ENCODE measurements around the gene HHATL.

HHATL gene

DNA sequence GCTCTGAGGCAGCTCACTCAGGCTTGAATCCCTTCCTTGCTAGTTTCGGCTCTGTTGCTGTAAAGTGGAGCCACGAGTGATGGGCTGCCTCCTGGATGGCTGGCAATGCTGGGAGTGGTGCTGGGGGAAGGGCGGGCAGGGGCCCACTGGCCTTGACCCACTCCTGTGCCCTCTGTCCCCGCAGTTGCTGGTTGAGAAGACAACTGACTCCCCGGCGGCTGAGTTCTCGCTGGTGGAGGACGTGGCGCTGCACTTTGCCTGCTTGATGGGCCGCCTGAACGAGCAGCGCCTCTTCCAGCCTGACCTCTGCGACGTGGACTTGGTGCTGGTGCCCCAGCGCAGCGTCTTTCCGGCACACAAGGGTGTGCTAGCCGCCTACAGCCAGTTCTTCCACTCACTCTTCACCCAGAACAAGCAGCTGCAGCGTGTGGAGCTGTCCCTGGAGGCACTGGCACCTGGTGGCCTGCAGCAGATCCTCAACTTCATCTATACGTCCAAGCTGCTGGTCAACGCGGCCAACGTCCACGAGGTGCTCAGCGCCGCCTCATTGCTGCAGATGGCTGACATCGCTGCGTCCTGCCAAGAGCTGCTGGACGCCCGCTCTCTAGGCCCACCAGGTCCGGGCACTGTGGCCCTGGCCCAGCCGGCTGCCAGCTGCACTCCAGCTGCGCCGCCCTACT lies 44.4 kb downstream of the HHATL start:
- Histone ChIP-seq H3K4me1 (ENCODE audit: control insufficient read depth, insufficient read depth, low read length) (peaks cover 24% of the 10 kb centered on the region), H3K36me3 (ENCODE audit: control insufficient read depth, insufficient read depth, low read length) (peaks cover 5% of the 10 kb centered on the region), H3K4me3 (ENCODE audit: low read length) (no peak overlapping the region), H3K9ac (ENCODE audit: low read length) (no peak overlapping the region), H3K27me3 (ENCODE audit: control insufficient read depth, insufficient read depth, low read length) (no peaks in the 10 kb centered on the region), H3K27ac (ENCODE audit: low read depth, low read length) (no peak overlapping the region)

DNA sequence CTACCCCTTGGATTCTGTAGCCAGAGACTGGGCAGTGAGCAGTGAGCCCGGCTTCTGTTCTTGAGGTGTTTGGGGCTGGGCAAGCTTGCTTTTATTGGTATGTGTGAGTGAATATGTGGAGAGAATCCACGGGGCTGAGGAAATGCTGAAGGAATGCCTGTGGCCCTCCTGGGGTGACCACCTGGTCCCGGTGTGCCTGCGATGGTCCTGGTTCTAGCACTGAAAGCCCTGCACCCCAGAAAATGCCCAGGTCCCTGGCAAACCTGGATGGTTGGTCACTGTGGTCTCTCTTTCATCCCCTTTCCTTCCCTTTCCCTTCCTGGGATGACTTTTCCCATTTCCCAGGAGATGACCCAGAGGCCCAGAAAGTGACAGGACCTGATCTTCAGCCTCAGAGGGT lies 44.9 kb downstream of the HHATL start:
- no peak overlapping the region for H3K9ac ChIP-seq (ENCODE audit: low read length)
- H3K27ac ChIP-seq (ENCODE audit: low read depth, low read length), result no peak overlapping the region
- H3K4me3 ChIP-seq (ENCODE audit: low read length), result no peak overlapping the region
- peaks cover 30% of the 10 kb centered on the region for H3K4me1 ChIP-seq (ENCODE audit: control insufficient read depth, insufficient read depth, low read length)
- peaks cover 5% of the 10 kb centered on the region for H3K36me3 ChIP-seq (ENCODE audit: control insufficient read depth, insufficient read depth, low read length)
- H3K27me3 ChIP-seq (ENCODE audit: control insufficient read depth, insufficient read depth, low read length), result no peaks in the 10 kb centered on the region

DNA sequence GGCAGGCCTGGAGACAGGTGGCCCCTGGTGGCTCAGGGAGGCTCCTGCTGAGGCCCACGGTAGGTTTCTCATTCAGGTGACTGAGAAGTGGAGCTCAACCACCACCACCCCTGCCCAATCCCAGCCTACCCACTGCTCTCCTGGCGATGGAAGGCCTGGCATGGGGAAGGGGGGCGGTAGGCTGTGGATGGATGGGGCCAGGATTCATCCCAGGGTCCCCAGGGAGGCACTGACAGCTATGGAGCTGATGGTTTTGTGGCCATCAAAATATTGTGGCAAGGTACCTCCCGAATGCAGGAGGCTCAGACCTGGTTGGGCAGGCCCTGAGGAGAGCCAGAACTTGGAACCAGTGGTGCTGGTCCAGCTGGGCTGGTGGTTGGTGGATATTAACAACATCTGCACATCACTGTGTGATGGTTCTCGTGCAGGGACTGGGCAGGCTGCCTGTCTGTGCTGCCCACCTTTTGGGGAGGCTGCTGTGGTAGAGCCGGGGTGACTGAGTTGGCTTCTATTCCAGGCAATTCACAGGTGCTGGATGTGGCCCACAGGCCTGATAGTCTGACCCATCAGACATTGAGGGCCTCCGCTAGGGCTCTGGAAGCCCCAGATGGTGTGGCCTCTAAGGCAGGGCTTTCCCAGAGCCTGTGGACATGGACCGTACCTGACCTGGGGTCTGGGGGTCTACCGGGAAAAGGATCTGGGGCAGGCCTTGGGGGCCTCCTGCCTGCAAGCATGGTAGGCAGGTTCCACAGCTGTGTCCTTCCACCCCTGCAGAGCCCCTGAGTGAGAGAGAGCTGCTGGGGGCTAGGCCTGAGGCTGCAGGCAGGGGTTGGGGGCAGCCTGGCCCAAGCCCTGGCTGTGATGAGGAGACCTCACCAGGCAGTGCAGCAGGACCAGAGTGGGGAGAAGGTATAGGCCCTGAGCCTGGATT lies 45.7 kb downstream of the HHATL start:
- no peak overlapping the region for H3K9ac ChIP-seq (ENCODE audit: low read length)
- H3K4me3 ChIP-seq (ENCODE audit: low read length), result no peak overlapping the region
- no peaks in the 10 kb centered on the region for H3K27me3 ChIP-seq (ENCODE audit: control insufficient read depth, insufficient read depth, low read length)
- peaks cover 5% of the 10 kb centered on the region for H3K36me3 ChIP-seq (ENCODE audit: control insufficient read depth, insufficient read depth, low read length)
- peaks cover 37% of the 10 kb centered on the region for H3K4me1 ChIP-seq (ENCODE audit: control insufficient read depth, insufficient read depth, low read length)
- no peak overlapping the region for H3K27ac ChIP-seq (ENCODE audit: low read depth, low read length)

DNA sequence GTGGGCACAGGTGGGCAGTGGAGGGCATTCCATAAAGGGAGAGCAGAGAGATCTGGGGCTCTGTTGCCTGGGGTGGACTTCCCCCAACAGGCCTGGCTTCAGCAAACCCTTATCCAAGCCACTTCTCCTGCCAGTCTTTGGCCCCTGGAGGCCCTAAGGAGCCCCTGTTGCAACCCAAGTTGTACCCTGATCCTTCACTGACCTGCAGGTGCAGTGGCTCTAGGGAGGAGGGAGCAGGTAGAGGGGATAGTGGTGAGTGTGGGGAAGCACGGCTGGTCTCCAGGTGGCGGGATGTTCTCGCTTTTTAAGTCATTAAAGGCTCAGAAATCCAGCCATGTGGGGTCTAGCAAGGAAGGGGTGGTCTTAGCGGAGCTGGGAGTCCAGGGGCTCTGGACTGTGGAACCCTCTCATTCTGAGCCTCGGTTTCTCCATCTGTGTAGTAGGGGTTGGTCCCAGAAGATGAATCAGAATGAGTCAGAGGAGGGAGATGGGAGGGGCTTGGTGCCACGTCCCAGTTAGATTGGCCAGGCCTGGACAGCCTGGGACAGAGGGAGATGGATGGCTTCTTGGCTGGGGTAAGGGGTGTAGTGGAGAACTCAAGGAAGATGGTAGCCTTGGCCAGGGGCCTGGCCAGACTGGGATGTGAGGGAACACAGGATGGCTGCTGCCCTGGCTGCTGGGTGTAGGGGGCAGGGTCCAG lies 46.5 kb downstream of the HHATL start:
- no peak overlapping the region for H3K9ac ChIP-seq (ENCODE audit: low read length)
- H3K36me3 ChIP-seq (ENCODE audit: control insufficient read depth, insufficient read depth, low read length), result peaks cover 5% of the 10 kb centered on the region
- H3K27ac ChIP-seq (ENCODE audit: low read depth, low read length), result peak overlapping the region; percentile 75
- H3K4me3 ChIP-seq (ENCODE audit: low read length), result peak overlapping the region; percentile 29
- H3K4me1 ChIP-seq (ENCODE audit: control insufficient read depth, insufficient read depth, low read length), result peaks cover 45% of the 10 kb centered on the region
- H3K27me3 ChIP-seq (ENCODE audit: control insufficient read depth, insufficient read depth, low read length), result no peaks in the 10 kb centered on the region

DNA sequence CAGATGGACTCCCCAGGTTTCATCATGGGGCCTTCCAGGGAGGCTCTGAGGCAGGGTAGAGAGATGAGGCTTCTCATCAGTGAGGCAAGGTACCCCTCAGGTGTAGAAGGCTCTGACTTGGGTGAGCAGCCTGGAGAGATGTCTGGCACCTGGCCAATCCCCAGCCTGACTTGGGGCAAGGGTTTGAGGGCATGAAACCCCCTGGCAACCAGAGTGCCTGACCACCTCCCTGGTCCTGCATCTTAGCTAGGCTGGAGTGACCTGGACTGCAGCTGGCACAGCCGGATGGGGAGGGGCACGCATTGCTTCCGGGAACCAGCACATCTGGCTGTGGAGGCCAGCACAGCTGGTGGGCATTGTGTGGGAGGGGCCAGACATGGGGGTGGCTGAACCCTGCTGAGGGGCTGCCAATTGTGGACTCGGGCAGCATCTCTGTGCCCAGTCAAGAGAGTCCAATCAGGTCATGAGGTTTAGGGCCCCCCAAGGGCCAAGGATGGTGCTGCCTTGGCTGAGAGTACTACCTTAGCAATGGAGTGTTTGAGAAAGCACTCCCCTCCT lies 47.2 kb downstream of the HHATL start:
- peaks cover 49% of the 10 kb centered on the region for H3K4me1 ChIP-seq (ENCODE audit: control insufficient read depth, insufficient read depth, low read length)
- H3K4me3 ChIP-seq (ENCODE audit: low read length), result peak overlapping the region; percentile 79
- no peaks in the 10 kb centered on the region for H3K27me3 ChIP-seq (ENCODE audit: control insufficient read depth, insufficient read depth, low read length)
- H3K27ac ChIP-seq (ENCODE audit: low read depth, low read length), result peak overlapping the region; percentile 75
- H3K36me3 ChIP-seq (ENCODE audit: control insufficient read depth, insufficient read depth, low read length), result peaks cover 3% of the 10 kb centered on the region
- no peak overlapping the region for H3K9ac ChIP-seq (ENCODE audit: low read length)

DNA sequence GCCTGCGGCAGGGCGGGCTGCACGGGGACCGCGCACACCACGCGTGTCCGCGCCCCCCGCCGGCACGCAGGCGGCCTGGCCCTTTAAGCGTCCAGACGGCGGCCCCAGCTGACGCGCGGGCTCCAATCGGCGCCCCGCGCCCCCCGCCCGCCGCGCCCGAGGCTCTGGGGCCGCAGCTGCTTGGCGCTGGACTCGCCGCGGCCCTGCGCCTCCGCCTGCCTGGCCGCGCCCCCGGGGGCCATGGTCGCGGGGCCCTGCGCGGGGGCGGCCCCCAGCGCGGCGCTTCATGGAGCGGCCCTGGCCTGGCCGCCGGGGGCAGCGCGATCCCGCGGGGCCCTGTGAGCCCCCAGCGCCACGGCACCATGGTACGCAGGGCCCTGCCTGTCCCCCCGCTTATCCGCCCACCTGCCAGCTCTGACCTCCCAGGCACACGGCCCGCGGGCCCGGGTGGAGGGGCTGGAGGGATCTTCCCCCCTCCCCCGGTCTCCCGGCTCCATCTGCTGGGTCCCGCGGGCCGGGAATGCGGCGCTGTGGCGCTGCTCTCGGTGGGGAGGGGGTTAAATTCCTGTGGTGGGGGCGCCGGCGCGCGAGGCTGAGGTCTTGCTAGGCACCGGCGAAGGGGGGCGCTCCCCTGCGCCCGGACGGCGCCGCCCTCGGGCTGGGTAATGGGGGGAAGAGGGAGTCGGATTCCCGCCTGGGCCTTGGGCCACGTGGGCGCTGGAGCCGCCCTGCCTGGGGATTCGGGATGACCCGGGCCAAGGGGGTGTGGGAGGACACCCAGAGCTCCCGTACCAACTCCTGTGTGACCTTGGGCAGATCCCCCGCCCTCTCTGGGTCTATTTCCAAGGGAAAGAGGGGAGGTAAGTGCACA lies 48.0 kb downstream of the HHATL start:
- Histone ChIP-seq H3K27ac (ENCODE audit: low read depth, low read length) (peak overlapping the region; percentile 83), H3K4me3 (ENCODE audit: low read length) (peak overlapping the region; percentile 79), H3K27me3 (ENCODE audit: control insufficient read depth, insufficient read depth, low read length) (no peaks in the 10 kb centered on the region), H3K9ac (ENCODE audit: low read length) (peak overlapping the region; percentile 49), H3K36me3 (ENCODE audit: control insufficient read depth, insufficient read depth, low read length) (peaks cover 2% of the 10 kb centered on the region), H3K4me1 (ENCODE audit: control insufficient read depth, insufficient read depth, low read length) (peaks cover 40% of the 10 kb centered on the region)

DNA sequence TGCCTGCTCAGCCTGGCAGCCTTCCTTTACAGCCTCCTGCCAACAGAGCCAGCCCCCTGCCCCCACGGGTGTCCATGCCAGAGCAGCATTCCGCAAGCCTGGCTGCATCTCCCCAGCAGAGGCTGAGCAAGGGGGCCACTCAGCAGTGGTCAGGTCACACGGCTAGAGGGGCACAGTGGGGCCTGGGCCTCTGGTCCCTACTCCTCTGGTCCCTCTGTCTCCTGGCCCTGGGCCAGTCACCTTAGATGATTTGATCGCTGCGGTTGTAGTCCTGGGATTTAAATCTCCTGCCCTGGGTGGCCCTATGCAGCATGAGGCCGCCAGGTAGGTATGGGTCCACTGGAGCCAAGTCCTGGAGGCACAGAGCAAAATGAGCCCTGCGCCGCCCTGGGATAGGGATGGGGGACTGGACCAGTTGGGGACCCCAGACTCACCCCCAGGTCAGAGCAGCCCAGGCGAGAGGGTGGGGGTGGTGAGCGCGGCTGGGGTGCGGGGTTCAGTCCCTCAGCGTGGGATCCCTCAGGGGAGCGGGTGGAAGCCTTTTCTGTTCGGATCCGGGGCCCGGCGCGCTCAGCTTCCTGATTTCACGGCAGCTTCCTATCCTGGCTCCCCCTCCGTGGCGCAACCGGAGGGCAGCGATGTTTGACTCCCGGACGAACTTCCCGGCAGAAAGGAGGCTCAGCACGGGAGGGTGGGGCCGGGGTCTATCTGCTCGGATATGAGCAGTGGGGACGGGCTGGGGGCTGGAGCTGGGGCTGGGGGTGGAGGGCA lies 48.9 kb downstream of the HHATL start, which contains the start of gene ZBTB47:
TSS of gene ZBTB47 (plus strand) at position 138 of the 771 bp plus-strand sequence. CDS start 4,659 bp downstream, outside the sequence.
- Histone ChIP-seq H3K36me3 (ENCODE audit: control insufficient read depth, insufficient read depth, low read length) (no peaks in the 10 kb centered on the region), H3K27me3 (ENCODE audit: control insufficient read depth, insufficient read depth, low read length) (no peaks in the 10 kb centered on the region), H3K4me3 (ENCODE audit: low read length) (peak within 1 kb of the TSS; percentile 79), H3K27ac (ENCODE audit: low read depth, low read length) (peak within 1 kb of the TSS; percentile 83), H3K4me1 (ENCODE audit: control insufficient read depth, insufficient read depth, low read length) (peaks cover 39% of the 10 kb centered on the region), H3K9ac (ENCODE audit: low read length) (peak within 1 kb of the TSS; percentile 57)

DNA sequence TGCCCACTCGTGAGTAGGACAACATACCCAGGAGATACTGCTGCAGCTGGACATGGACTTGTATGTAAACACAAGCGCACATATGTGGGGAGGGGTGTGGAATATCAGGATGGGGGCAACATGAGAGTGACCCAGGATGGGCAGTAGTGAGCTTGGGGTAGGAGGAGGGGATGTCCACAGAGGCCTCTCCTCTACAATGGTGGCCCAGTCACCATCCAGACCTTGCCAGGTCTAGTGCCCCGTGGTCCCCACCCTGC lies 49.4 kb downstream of the HHATL start:
- H3K9ac ChIP-seq (ENCODE audit: low read length), result peak overlapping the region; percentile 57
- H3K27me3 ChIP-seq (ENCODE audit: control insufficient read depth, insufficient read depth, low read length), result no peaks in the 10 kb centered on the region
- peak overlapping the region; percentile 78 for H3K4me3 ChIP-seq (ENCODE audit: low read length)
- no peaks in the 10 kb centered on the region for H3K36me3 ChIP-seq (ENCODE audit: control insufficient read depth, insufficient read depth, low read length)
- H3K4me1 ChIP-seq (ENCODE audit: control insufficient read depth, insufficient read depth, low read length), result peaks cover 39% of the 10 kb centered on the region
- H3K27ac ChIP-seq (ENCODE audit: low read depth, low read length), result peak overlapping the region; percentile 83

DNA sequence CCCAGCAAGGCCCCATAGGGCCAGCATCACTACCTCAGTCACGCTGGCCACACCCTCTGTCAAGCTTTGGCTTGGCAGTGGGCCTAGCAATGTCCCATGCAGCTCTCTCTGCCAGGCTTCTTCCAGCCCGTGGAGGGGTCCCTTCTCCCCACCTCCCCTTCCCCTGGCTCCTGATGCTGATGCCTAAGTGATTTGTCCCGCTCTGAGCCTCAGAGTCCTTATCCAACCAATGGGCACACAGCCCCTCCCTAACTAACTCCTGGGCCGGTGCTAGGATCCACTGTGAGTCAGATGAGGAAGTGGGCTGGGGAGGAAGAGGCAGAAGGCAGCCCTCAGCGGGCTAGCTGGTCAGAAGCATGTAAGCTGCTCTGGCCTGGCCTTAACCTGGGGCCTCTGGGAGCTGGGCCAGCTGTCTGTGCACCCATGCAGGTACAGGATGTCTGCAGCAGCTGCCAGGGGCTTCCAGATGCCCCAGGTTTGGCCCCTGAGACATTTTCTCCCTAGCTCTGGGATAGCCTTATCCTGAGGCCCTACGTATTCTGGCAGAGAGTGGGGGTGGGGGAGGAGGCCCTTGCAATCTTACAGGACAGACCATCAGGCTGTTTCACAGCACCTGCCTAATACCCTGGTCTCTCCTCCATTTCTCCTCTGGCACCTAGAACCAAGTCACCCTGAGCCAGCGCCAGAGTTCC lies 49.8 kb downstream of the HHATL start:
- H3K4me3 ChIP-seq (ENCODE audit: low read length), result peak overlapping the region; percentile 78
- no peaks in the 10 kb centered on the region for H3K27me3 ChIP-seq (ENCODE audit: control insufficient read depth, insufficient read depth, low read length)
- peaks cover 39% of the 10 kb centered on the region for H3K4me1 ChIP-seq (ENCODE audit: control insufficient read depth, insufficient read depth, low read length)
- H3K27ac ChIP-seq (ENCODE audit: low read depth, low read length), result peak overlapping the region; percentile 83
- peaks cover 3% of the 10 kb centered on the region for H3K36me3 ChIP-seq (ENCODE audit: control insufficient read depth, insufficient read depth, low read length)
- H3K9ac ChIP-seq (ENCODE audit: low read length), result peak overlapping the region; percentile 57

DNA sequence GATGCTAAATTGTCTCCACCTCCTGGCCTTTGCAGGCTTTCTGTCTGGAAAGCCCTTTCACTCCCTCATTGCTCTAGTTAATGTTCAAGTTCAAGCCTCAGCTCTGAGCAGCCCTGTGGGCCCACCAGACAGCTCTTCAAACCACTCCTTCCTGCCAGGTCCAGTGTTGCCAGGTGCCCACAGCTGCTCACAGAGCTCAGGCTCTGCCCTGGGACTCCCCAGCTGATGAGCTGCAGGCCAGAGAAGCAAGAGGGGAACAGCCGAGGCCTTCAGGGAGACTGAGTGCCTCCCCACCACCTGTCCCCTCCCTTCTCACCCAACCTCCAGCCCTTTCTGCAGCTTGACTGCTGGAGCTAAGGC lies 50.4 kb downstream of the HHATL start:
- Histone ChIP-seq H3K4me3 (ENCODE audit: low read length) (peak overlapping the region; percentile 78), H3K4me1 (ENCODE audit: control insufficient read depth, insufficient read depth, low read length) (peaks cover 39% of the 10 kb centered on the region), H3K36me3 (ENCODE audit: control insufficient read depth, insufficient read depth, low read length) (peaks cover 8% of the 10 kb centered on the region), H3K27ac (ENCODE audit: low read depth, low read length) (peak overlapping the region; percentile 83), H3K27me3 (ENCODE audit: control insufficient read depth, insufficient read depth, low read length) (no peaks in the 10 kb centered on the region), H3K9ac (ENCODE audit: low read length) (no peak overlapping the region)
